Measurements from ENCODE around the gene NIM1K. TPM values are rescaled to one million over a fixed set of nuclear protein-coding genes. Genes with fewer than 3 reads are reported as not detected.
"Not testable (repeated sequence)": the region's sequence is repeated elsewhere in the genome, so short reads cannot be mapped to it uniquely, and the experiment has no call there.

The NIM1K gene
- total RNA-seq, 1 donor from 2014 or later: 0.51 TPM

- ATAC-seq (ENCODE audit: low read depth): no peak
- no peaks in the 10 kb centered on the region for H3K36me3 Mint-ChIP-seq (ENCODE audit: low read depth)
- intact Hi-C loops (cut with micrococcal nuclease): no loop called here
- ChIA-PET CTCF (no interaction called here), POLR2A (no interaction called here)
- H3K27me3 Mint-ChIP-seq: peaks cover 13% of the 10 kb centered on the region
- no peak for DNase-seq
- TF ChIP-seq CTCF (IDR thresholded peaks at IDR 0.05): no peak
- H3K4me1 Mint-ChIP-seq: peaks cover 15% of the 10 kb centered on the region
- H3K4me3 Mint-ChIP-seq: no peak overlapping the region
- no peak overlapping the region for H3K27ac Mint-ChIP-seq
- no peaks in the 10 kb centered on the region for H3K9me3 Mint-ChIP-seq
Measured at GRCh38 chr5:43197535-43197934, 5.5 kb downstream of the NIM1K start.

- CTCF ChIA-PET; DNase-seq; H3K9me3 Mint-ChIP-seq; H3K36me3 Mint-ChIP-seq (ENCODE audit: low read depth); H3K27ac Mint-ChIP-seq; ATAC-seq (ENCODE audit: low read depth); H3K4me1 Mint-ChIP-seq; H3K4me3 Mint-ChIP-seq; H3K27me3 Mint-ChIP-seq; intact Hi-C loops (cut with micrococcal nuclease): not testable (repeated sequence)
- POLR2A ChIA-PET: interaction anchor here (0.7 kb wide), 1 partner anchor 1047 kb away, joined by 6 read pairs; no protein-coding TSS in a partner anchor
Measured at GRCh38 chr5:43201442-43201841, 9.4 kb downstream of the NIM1K start.

- intact Hi-C loops (cut with micrococcal nuclease): no loop called here
- no peak overlapping the region for H3K4me3 Mint-ChIP-seq
- CTCF ChIA-PET: interaction anchor here (0.6 kb wide), 1 partner anchor 169 kb away, joined by 3 read pairs; no protein-coding TSS in a partner anchor
- no peak overlapping the region for H3K27ac Mint-ChIP-seq
- TF ChIP-seq CTCF (IDR thresholded peaks at IDR 0.05): no peak
- peaks cover 3% of the 10 kb centered on the region for H3K27me3 Mint-ChIP-seq
- no peak for ATAC-seq (ENCODE audit: low read depth)
- no peaks in the 10 kb centered on the region for H3K9me3 Mint-ChIP-seq
- H3K4me1 Mint-ChIP-seq: no peaks in the 10 kb centered on the region
- no peaks in the 10 kb centered on the region for H3K36me3 Mint-ChIP-seq (ENCODE audit: low read depth)
- POLR2A ChIA-PET: no interaction called here
- no peak for DNase-seq
Measured at GRCh38 chr5:43202380-43202779, 10.4 kb downstream of the NIM1K start.

- no peaks in the 10 kb centered on the region for H3K36me3 Mint-ChIP-seq (ENCODE audit: low read depth)
Measured at GRCh38 chr5:43203373-43203772, 11.3 kb downstream of the NIM1K start.

GRCh38 chr5:43204958-43205357, 12.9 kb downstream of the NIM1K start:
- no peaks in the 10 kb centered on the region for H3K4me1 Mint-ChIP-seq
- ATAC-seq (ENCODE audit: low read depth) (no peak), DNase-seq (no peak)
- H3K4me3 Mint-ChIP-seq: no peak overlapping the region
- intact Hi-C loops (cut with micrococcal nuclease): no loop called here
- H3K27me3 Mint-ChIP-seq: peaks cover 6% of the 10 kb centered on the region
- ChIA-PET POLR2A (no interaction called here), CTCF (no interaction called here)
- no peak for TF ChIP-seq CTCF (IDR thresholded peaks at IDR 0.05)
- H3K27ac Mint-ChIP-seq: no peak overlapping the region
- H3K36me3 Mint-ChIP-seq (ENCODE audit: low read depth): no peaks in the 10 kb centered on the region
- H3K9me3 Mint-ChIP-seq: no peaks in the 10 kb centered on the region

More at GRCh38 chr5:43203373-43203772, 11.3 kb downstream of the NIM1K start:
- no peak overlapping the region for H3K27ac Mint-ChIP-seq
- ChIA-PET CTCF (no interaction called here), POLR2A (no interaction called here)
- H3K27me3 Mint-ChIP-seq: peaks cover 5% of the 10 kb centered on the region
- intact Hi-C loops (cut with micrococcal nuclease): no loop called here
- H3K4me1 Mint-ChIP-seq: no peaks in the 10 kb centered on the region
- no peak for TF ChIP-seq CTCF (IDR thresholded peaks at IDR 0.05)
- no peaks in the 10 kb centered on the region for H3K9me3 Mint-ChIP-seq
- H3K4me3 Mint-ChIP-seq: no peak overlapping the region
- DNase-seq: no peak
- ATAC-seq (ENCODE audit: low read depth): no peak

- peaks cover 16% of the 10 kb centered on the region for H3K27me3 Mint-ChIP-seq
- ChIA-PET POLR2A (no interaction called here), CTCF (no interaction called here)
- H3K9me3 Mint-ChIP-seq: no peaks in the 10 kb centered on the region
- DNase-seq: no peak
- ATAC-seq (ENCODE audit: low read depth): no peak
- intact Hi-C loops (cut with micrococcal nuclease): no loop called here
- H3K4me1 Mint-ChIP-seq: no peaks in the 10 kb centered on the region
- no peak for TF ChIP-seq CTCF (IDR thresholded peaks at IDR 0.05)
- no peak overlapping the region for H3K27ac Mint-ChIP-seq
- no peaks in the 10 kb centered on the region for H3K36me3 Mint-ChIP-seq (ENCODE audit: low read depth)
- H3K4me3 Mint-ChIP-seq: no peak overlapping the region
Measured at GRCh38 chr5:43207601-43208000, 15.6 kb downstream of the NIM1K start.
